Neural cell (in vitro differentiated cells): Measurements from ENCODE around the gene NIT1. TPM values are rescaled to one million over a fixed set of nuclear protein-coding genes. Genes with fewer than 3 reads are reported as not detected.
A peak's percentile ranks its signal among the peaks of the same experiment; 100 is the strongest.

Experiments used
- H2AFZ ChIP-seq: fragments of 200-600, 300-800 bp; sonication (generic), shearing (Covaris generic); 2 replicates; pipeline ENCODE4 v1.6.0; 2014; ENCODE audit warnings: low read depth, mild to moderate bottlenecking, antibody characterized with exemption, low read length, moderate library complexity
- H3F3A ChIP-seq: fragments of 200-600 bp; shearing (Covaris generic); 2 replicates; pipeline ENCODE4 v1.6.1; 2016; ENCODE audit warnings: mild to moderate bottlenecking, moderate library complexity, mixed read lengths, antibody characterized with exemption, low read length; ENCODE audit not compliant: insufficient read depth, poor library complexity, severe bottlenecking
- H3K27ac ChIP-seq: fragments of 200-600, 300-800 bp; sonication (generic), shearing (Covaris generic); 2 replicates; pipeline ENCODE4 v1.5.1; 2014; ENCODE audit warnings: mild to moderate bottlenecking, low read length, moderate library complexity
- H3K27me3 ChIP-seq: fragments of 300-800, 200-600 bp; sonication (generic), shearing (Covaris generic); 2 replicates; pipeline ENCODE4 v1.6.0; 2014; ENCODE audit warnings: mild to moderate bottlenecking, low read depth, low read length, moderate library complexity; ENCODE audit not compliant: insufficient read depth
- H3K36me3 ChIP-seq: fragments of 300-800, 200-600 bp; sonication (generic), shearing (Covaris generic); 2 replicates; pipeline ENCODE4 v1.5.1; 2014; ENCODE audit warnings: mild to moderate bottlenecking, antibody characterized with exemption, low read length, moderate library complexity; ENCODE audit not compliant: insufficient read depth
- H3K4me2 ChIP-seq: fragments of 300-800, 200-600 bp; sonication (generic), shearing (Covaris generic); 2 replicates; pipeline ENCODE4 v1.6.0; 2014; ENCODE audit warnings: mild to moderate bottlenecking, low read length
- H3K4me3 ChIP-seq: fragments of 300-800, 200-600 bp; sonication (generic), shearing (Covaris generic); 2 replicates; pipeline ENCODE4 v1.5.1; 2014; ENCODE audit warnings: mild to moderate bottlenecking, low read length, moderate library complexity
- H3K79me2 ChIP-seq: fragments of 200-600 bp; shearing (Covaris generic); replicated peaks from 2 replicates; pipeline ENCODE4 v1.6.0; 2014; ENCODE audit warnings: mild to moderate bottlenecking, low read length, moderate library complexity; ENCODE audit not compliant: insufficient read depth
- H3K9ac ChIP-seq: fragments of 300-800, 200-600 bp; sonication (generic), shearing (Covaris generic); 2 replicates; pipeline ENCODE4 v1.6.1; 2016; ENCODE audit warnings: mild to moderate bottlenecking, low read length, mixed read lengths
- H3K9me2 ChIP-seq: fragments of 200-600 bp; shearing (Covaris generic); 2 replicates; pipeline ENCODE4 v1.6.1; 2016; ENCODE audit warnings: mild to moderate bottlenecking, low read length, mixed read lengths; ENCODE audit not compliant: insufficient read depth
- H3K9me3 ChIP-seq: fragments of 200-600, 300-800 bp; sonication (generic), shearing (Covaris generic); 2 replicates; pipeline ENCODE4 v1.6.1; 2016; ENCODE audit warnings: mild to moderate bottlenecking, mixed run types, low read length, moderate library complexity, mixed read lengths
- H4K20me1 ChIP-seq: fragments of 200-600 bp; shearing (Covaris generic); 2 replicates; pipeline ENCODE4 v1.6.1; 2016; ENCODE audit warnings: mild to moderate bottlenecking, mixed run types; ENCODE audit not compliant: insufficient read depth
- CTCF ChIP-seq: fragments of 450-650 bp; IDR thresholded peaks from 2 replicates; pipeline ENCODE4 v1.5.1; 2014; ENCODE audit warnings: antibody characterized with exemption, mild to moderate bottlenecking, moderate library complexity; ENCODE audit not compliant: poor library complexity, severe bottlenecking
- EP300 ChIP-seq: fragments of 450-650 bp; conservative IDR thresholded peaks from 2 replicates; pipeline ENCODE4 v1.6.1; 2014; ENCODE audit warnings: antibody characterized with exemption, mild to moderate bottlenecking, moderate library complexity; ENCODE audit not compliant: poor library complexity, severe bottlenecking
- EZH2 ChIP-seq: fragments of 200-600, 300-800 bp; shearing (Covaris generic), sonication (generic); IDR thresholded peaks from 2 replicates; pipeline ENCODE4 v1.6.1; 2014; ENCODE audit warnings: antibody characterized with exemption, low read length, borderline replicate concordance, mild to moderate bottlenecking; ENCODE audit not compliant: insufficient read depth, poor library complexity, severe bottlenecking
- MXI1 ChIP-seq: fragments of 450-650 bp; conservative IDR thresholded peaks from 2 replicates; pipeline ENCODE4 v1.6.1; 2014; ENCODE audit warnings: antibody characterized with exemption, mild to moderate bottlenecking; ENCODE audit not compliant: poor library complexity, severe bottlenecking
- POLR2AphosphoS5 ChIP-seq: IDR thresholded peaks from 2 replicates; pipeline ENCODE4 v1.6.1; 2012
- RAD21 ChIP-seq: fragments of 450-650 bp; conservative IDR thresholded peaks from 2 replicates; pipeline ENCODE4 v1.6.1; 2014; ENCODE audit warnings: antibody characterized with exemption, mild to moderate bottlenecking, moderate library complexity
- REST ChIP-seq: IDR thresholded peaks from 2 replicates; pipeline ENCODE4 v1.6.1; 2012; ENCODE audit warnings: borderline replicate concordance
- SMC3 ChIP-seq: fragments of 450-650 bp; conservative IDR thresholded peaks from 2 replicates; pipeline ENCODE4 v1.6.1; 2014; ENCODE audit warnings: antibody characterized with exemption, mild to moderate bottlenecking, moderate library complexity; ENCODE audit not compliant: poor library complexity
- TAF1 ChIP-seq: IDR thresholded peaks from 2 replicates; pipeline ENCODE4 v1.6.1; 2012; ENCODE audit warnings: low read depth
- polyA plus RNA-seq: library from polyadenylated mRNA; depleted of rRNA; stranded (reverse); fragments of >200 nt; gene quantifications from 2 replicates; pipeline ENCODE4 v1.2.3, GENCODE V29; 2014
- small RNA-seq, 3 experiments: library from RNA; depleted of rRNA; stranded (forward); fragments of <200 nt; gene quantifications; one replicate each; pipeline ENCODE3, GENCODE V24; 2012

NIT1 gene
- polyA plus RNA-seq, 1 donor from 2014 or later: 66.1 TPM

GRCh38 chr1:161166669-161167548 is 49.0 kb downstream of the NIT1 start:
- peak overlapping the region; percentile 67 for H2AFZ ChIP-seq
- H3K9me3 ChIP-seq: no peaks in the 10 kb centered on the region
- peak overlapping the region; percentile 96 for H3K4me3 ChIP-seq
- H3K9me2 ChIP-seq: no peaks in the 10 kb centered on the region
- H3K27me3 ChIP-seq: no peaks in the 10 kb centered on the region
- H3K27ac ChIP-seq: peak overlapping the region; percentile 84
- no peaks in the 10 kb centered on the region for H3F3A ChIP-seq
- H3K9ac ChIP-seq: peak overlapping the region; percentile 79
- H3K79me2 ChIP-seq: no peaks in the 10 kb centered on the region
- TF ChIP-seq CTCF (no peak), POLR2AphosphoS5 (no peak), EZH2 (no peak)
- no peaks in the 10 kb centered on the region for H3K36me3 ChIP-seq
- peak overlapping the region; percentile 82 for H3K4me2 ChIP-seq
- no peaks in the 10 kb centered on the region for H4K20me1 ChIP-seq

DNA sequence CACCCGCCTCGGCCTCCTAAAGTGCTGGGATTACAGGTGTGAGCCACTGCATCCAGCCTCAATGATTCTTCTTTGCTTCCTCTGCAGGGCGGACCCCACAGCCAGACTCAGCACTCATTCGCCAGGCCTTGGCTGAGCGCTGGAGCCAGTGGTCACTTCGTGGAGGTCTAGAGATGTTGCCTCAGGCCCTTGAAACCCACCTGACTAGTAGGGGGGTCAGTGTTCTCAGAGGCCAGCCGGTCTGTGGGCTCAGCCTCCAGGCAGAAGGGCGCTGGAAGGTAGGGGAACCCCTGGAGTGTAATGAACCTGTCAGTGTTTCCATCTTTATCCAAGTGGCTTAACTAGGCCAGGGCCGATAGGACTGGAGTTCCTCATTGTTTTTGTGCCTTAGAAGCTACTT is 51.0 kb downstream of the NIT1 start:
- no peaks in the 10 kb centered on the region for H4K20me1 ChIP-seq
- H3K9me2 ChIP-seq: no peaks in the 10 kb centered on the region
- no peaks in the 10 kb centered on the region for H3F3A ChIP-seq
- H3K36me3 ChIP-seq: no peaks in the 10 kb centered on the region
- no peaks in the 10 kb centered on the region for H3K9me3 ChIP-seq
- H3K4me2 ChIP-seq: no peak overlapping the region
- no peak overlapping the region for H3K9ac ChIP-seq
- no peak for TF ChIP-seq EZH2
- TF ChIP-seq POLR2AphosphoS5: no peak
- TF ChIP-seq RAD21: no peak
- TF ChIP-seq CTCF: no peak
- TF ChIP-seq TAF1: no peak
- no peak for TF ChIP-seq SMC3
- no peak for TF ChIP-seq EP300
- TF ChIP-seq MXI1: no peak
- no peak for TF ChIP-seq REST
- H3K27ac ChIP-seq: no peak overlapping the region
- H3K4me3 ChIP-seq: no peak overlapping the region
- no peak overlapping the region for H2AFZ ChIP-seq
- no peaks in the 10 kb centered on the region for H3K79me2 ChIP-seq
- no peaks in the 10 kb centered on the region for H3K27me3 ChIP-seq

Small RNA genes lying within 50 kb of the gene (small RNA-seq; reads per million reads assigned to genes)
- gene RF01225: 0 reads per million in 3 experiments

Other genes starting within 250 kb of the NIT1 start
- gene ITLN1, start 232.9 kb upstream of the NIT1 start, polyA plus RNA-seq: not detected in 2 replicates
- gene ITLN2, start 163.3 kb upstream of the NIT1 start, polyA plus RNA-seq: not detected in 2 replicates
- gene F11R, start 97.0 kb upstream of the NIT1 start, polyA plus RNA-seq: 4.3 and 7.3 TPM in 2 replicates
- gene TSTD1, start 79.1 kb upstream of the NIT1 start, polyA plus RNA-seq: 59.6 and 63.5 TPM in 2 replicates
- 366 and 457 TPM in 2 replicates for gene USF1, start 72.1 kb upstream of the NIT1 start, polyA plus RNA-seq
- not detected in 2 replicates for gene ARHGAP30, start 48.2 kb upstream of the NIT1 start, polyA plus RNA-seq
- not detected in 2 replicates for gene NECTIN4, start 28.5 kb upstream of the NIT1 start, polyA plus RNA-seq
- 78.1 and 106 TPM in 2 replicates for gene KLHDC9, start 19.7 kb upstream of the NIT1 start, polyA plus RNA-seq
- gene PFDN2, start 68 bp upstream of the NIT1 start, polyA plus RNA-seq: 161 and 193 TPM in 2 replicates
- 29.6 and 42.6 TPM in 2 replicates for gene DEDD, start 14.6 kb downstream of the NIT1 start, polyA plus RNA-seq
- gene UFC1, start 35.9 kb downstream of the NIT1 start, polyA plus RNA-seq: 87.4 and 104 TPM in 2 replicates
- 18.3 and 20.2 TPM in 2 replicates for gene USP21, start 41.4 kb downstream of the NIT1 start, polyA plus RNA-seq
- gene PPOX, start 48.3 kb downstream of the NIT1 start, polyA plus RNA-seq: 93.9 and 107 TPM in 2 replicates
- gene B4GALT3, start 59.4 kb downstream of the NIT1 start, polyA plus RNA-seq: 39.8 and 43.7 TPM in 2 replicates
- gene ADAMTS4, start 80.9 kb downstream of the NIT1 start, polyA plus RNA-seq: 0.04 TPM in 1 of 2 replicates, not detected in the other
- 166 and 197 TPM in 2 replicates for gene NDUFS2, start 84.3 kb downstream of the NIT1 start, polyA plus RNA-seq
- 3.5 TPM in 1 of 2 replicates, not detected in the other for gene FCER1G, start 97.2 kb downstream of the NIT1 start, polyA plus RNA-seq
- gene APOA2, start 105.5 kb downstream of the NIT1 start, polyA plus RNA-seq: not detected in 2 replicates
- gene TOMM40L, start 108.0 kb downstream of the NIT1 start, polyA plus RNA-seq: 32.5 and 40.1 TPM in 2 replicates
- gene NR1I3, start 120.1 kb downstream of the NIT1 start, polyA plus RNA-seq: not detected in 2 replicates
- gene PCP4L1, start 140.6 kb downstream of the NIT1 start, polyA plus RNA-seq: 51.2 and 62.5 TPM in 2 replicates
- gene MPZ, start 191.9 kb downstream of the NIT1 start, polyA plus RNA-seq: 0.92 TPM in 1 of 2 replicates, not detected in the other
- gene SDHC, start 196.3 kb downstream of the NIT1 start, polyA plus RNA-seq: 24.2 and 41.6 TPM in 2 replicates
- not detected in 2 replicates for gene CFAP126, start 249.8 kb downstream of the NIT1 start, polyA plus RNA-seq